Stimulated activated CD4-positive, alpha-beta T cell treated with anti-CD3 and anti-CD28 coated beads, Interleukin-1b, Interleukin-23, amount 100 ng/mL, for 1 hour (primary cell): ENCODE results near the gene POLDIP2.
"Not testable (repeated sequence)": the region's sequence is repeated elsewhere in the genome, so short reads cannot be mapped to it uniquely, and the experiment has no call there.

Experiments
- DNase-seq, 2 donors: peaks; one replicate each; pipeline ENCODE4 v3.0.0-alpha.2; 2020; ENCODE audit warnings: low read depth in 2 of 2

The POLDIP2 gene

GRCh38 chr17:28366605-28367004 lies 9.3 kb upstream of the POLDIP2 start:
- DNase-seq: no peak

GRCh38 chr17:28365487-28365886 lies 8.2 kb upstream of the POLDIP2 start:
- DNase-seq: no peak

DNA sequence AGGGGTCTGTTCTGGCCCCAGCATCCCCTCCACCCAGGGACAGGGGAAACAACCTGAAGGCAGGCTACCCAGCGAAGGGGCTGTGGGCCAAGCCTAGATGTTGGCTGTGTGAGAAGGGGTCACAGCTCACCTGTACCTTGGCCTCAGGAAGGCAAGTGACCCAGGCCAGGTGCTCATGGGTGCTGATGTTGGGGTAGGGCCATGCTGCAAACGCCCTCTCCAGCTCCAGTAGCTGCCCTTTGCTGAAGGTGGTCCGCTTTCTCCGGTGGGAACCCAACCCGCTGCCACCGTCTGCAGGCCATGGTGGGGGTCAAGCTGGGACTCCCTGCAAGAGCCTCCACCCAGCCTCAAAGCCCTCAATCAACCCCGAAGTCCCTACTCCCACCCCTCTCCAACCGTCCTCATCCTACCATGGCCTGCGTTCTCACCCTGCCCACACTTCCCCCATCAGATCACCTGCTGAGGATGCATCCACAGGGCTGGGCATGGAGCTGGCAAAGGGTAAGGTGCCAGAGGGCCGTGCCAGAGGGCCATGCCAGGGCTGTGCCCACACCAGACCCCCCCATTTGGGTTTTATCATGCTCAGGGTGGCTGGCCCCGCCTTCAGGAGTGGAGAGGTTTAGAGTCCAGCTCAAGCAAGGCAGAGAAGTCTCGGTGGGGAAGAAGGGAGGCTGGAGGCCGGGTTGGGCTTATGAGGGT lies 7.5 kb upstream of the POLDIP2 start, which contains the start of gene SEBOX:
Gene SEBOX (minus strand): TSS at position 535 of the 699 bp plus-strand sequence. CDS start 48 bp downstream, at position 487.
- DNase-seq: no peak

DNA sequence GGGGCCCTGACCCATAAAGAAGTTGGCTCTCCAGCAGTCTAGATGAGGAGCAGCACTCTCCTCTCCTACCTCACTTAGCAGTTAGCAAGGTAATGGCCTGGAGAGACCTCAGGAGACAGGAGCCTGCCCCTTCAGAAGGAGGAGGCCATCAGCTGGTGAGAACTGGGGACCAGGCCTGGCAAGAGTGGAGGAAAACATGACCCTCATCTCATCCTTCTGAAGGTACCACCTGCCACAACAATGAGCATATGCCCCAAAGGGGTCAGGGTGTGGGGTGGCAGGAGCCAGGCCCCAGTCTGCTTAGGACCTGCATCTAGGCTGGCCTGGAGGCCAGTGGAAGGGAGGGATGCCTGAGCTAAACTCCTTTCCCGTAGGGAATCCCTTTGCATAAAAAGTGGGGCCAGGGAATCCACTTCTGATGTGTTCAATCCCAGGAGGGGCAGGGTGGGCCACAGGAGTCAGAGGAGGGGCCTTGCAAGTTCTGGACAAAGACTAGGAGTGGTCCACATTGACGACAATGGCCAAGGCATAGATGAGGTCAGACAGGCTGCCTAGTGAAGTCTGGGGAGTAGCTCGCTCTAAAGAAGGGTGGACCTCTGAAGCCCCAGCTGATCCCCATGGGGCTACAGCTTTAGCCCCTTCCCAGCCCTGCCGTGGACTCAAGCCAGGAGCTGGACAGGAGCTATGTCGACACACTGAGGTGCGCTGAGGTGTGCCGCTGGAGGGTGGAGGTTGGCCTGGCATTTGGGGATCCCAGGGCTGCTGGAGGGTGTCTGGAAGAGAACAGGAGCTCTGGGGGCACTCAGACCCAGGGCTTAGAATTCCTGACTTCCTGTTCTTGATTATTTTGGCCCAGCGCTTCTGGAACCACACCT lies 6.7 kb upstream of the POLDIP2 start:
- no peak for DNase-seq

GRCh38 chr17:28363186-28363585 lies 5.9 kb upstream of the POLDIP2 start:
- no peak for DNase-seq

DNA sequence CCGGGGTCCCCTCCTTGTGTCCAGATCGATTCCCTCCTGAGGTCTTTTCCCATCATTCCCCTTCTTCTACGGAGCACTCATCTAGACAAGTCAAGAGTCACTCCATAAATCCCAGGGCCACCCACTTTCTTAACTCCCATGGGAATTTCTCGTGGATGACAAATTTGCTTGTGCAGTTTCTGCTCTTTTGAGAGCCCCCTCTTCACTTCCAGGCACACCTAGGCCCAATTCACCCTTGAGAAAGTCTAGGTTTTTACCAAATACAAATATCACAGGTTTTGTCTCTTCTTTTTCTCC lies 522 bp upstream of the POLDIP2 start:
- DNase-seq: no peak

- no peak for DNase-seq
Observed at GRCh38 chr17:28350271-28350670, 7.1 kb downstream of the POLDIP2 start.

- no peak for DNase-seq
Observed at GRCh38 chr17:28348979-28349378, 8.3 kb downstream of the POLDIP2 start.

GRCh38 chr17:28347261-28347891 lies 10.0 kb downstream of the POLDIP2 start:
- no peak for DNase-seq

DNA sequence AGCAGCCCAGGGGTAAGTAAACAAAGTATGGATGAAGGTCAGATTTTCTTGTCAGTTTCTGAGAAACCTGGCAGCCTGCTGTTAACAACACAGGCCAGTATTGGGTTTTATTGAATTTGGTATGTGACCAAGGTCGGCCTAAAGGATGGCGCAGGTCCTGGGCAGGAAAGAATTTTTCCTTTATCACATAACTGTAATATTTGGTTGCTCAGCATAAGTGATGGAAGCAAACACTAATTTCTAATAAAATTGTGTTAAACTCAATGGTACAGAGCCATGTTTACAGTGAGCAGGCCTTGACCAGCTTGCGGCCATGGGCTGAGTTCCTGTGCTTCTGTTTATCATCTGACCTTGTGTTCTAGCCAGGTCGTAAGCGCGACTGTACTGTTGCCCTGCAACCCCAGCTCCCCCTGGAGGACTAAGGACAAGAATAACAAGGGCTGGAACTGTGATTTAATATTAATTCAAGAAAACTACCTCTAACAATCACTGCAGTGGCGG lies 10.5 kb downstream of the POLDIP2 start:
- no peak for DNase-seq

DNA sequence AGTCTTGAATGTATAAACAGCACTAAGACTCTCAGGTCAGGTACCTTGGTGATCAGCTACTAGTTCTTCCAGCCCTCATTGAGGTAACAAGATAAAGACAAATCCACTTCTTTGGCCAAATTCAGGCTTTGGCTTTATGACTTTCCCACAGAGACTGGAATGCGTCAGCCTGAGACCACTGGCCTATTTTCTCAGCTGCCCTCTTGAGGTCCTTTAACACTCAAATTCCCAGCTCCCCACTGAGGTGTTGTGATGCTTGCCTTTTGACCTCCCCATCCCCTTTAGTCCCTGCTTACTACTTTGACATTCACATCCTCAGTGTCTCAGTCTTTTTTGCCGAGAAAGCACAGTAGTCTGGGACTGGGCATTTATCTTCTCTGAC lies 11.1 kb downstream of the POLDIP2 start:
- DNase-seq: no peak

DNA sequence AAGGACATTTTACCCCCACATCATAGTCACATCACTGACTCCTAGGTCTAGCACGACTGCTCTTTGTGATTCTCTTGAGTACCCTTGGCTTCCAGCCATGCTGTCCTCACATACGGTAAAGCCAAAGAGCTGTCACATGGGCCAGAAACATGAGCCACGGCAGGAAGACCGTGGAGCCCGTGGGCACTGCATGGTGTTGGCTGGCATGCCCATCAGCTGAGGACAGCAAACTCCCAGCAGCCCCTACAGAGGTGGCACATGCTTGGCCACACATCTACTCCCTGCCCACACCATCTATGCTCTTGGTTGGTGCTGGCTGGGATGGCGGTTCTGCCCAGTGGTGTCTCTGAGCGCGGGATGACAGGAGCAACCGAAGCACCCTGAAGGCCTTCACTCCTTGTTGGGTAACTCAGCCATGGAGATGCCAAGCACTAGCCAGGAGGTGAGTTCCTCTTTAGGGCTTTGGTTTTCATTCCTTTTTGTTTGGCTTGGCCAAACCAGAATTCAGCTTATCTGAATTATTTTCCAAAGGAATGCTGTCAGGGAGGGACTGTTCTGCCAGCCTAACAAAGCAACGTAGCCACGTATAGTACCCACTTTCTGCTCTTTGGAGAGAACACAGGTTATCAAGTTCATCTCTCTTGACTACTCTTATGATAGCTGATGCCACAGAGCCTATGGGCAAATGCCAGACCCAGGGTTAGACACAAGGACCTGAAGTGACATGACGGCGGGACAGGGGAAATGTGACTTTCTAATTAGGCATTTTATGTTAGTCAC lies 11.7 kb downstream of the POLDIP2 start:
- no peak for DNase-seq

GRCh38 chr17:28344435-28344901 lies 12.9 kb downstream of the POLDIP2 start:
- DNase-seq: no peak

DNA sequence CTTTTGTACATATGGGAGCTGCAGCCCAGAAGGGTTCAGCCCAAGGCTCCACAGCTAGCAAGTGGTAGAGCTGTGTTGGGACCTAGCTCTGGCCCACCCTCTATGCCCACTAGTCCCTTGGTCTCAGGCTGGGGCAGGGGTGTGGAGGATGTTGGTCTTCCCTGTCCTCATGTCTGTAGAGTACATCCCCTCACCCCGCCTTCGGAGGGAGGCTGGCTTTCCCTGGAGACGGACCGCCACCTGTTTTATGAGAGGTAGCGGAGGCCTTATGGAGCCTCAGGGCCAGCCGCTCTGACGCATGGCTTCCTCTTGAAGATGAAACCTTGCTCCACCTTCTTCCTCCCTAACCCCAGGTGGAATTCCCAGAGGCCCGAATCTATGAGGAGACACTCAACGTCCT lies 13.3 kb downstream of the POLDIP2 start:
- no peak for DNase-seq

- no peak for DNase-seq
Observed at GRCh38 chr17:28343491-28343932, 13.8 kb downstream of the POLDIP2 start.

DNA sequence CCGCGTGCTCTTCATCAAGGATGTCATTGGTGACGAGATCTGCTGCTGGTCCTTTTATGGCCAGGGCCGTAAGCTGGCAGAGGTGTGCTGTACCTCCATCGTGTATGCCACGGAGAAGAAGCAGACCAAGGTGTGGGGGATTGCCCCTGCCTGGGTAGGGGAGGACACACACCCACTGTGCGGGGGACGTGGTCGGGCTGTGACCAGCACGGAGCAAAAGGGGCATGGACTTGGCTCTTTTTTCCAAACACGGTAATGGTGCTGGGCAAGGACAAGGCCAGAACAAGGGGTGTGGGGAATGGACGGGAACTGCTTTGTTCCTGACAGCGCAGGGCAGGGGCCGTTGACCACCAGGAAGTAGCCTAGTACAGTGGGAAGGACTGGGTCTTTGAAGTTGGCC lies 15.0 kb downstream of the POLDIP2 start:
- DNase-seq: no peak

DNA sequence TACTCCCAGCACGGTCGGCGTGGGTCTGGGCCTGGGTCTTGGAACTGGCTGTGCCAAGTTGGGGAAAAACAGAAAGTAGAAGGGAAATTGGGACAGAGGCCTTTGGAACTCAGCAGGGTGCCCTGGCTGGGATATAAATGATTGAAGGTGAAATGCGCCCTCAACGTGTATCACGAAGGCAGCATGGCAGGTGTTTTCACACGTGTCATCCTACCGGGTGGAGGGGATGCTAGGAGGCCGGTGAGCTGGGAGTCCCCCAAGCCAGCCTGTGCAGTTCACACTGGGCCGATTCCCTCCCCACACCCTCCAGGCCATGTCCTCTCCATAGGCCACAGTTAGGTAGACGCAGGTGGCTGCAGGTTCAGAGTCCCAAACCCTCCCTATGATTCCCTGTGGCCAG lies 15.8 kb downstream of the POLDIP2 start:
- DNase-seq: no peak

- DNase-seq: no peak
Observed at GRCh38 chr17:28340374-28340773, 17.0 kb downstream of the POLDIP2 start.

DNA sequence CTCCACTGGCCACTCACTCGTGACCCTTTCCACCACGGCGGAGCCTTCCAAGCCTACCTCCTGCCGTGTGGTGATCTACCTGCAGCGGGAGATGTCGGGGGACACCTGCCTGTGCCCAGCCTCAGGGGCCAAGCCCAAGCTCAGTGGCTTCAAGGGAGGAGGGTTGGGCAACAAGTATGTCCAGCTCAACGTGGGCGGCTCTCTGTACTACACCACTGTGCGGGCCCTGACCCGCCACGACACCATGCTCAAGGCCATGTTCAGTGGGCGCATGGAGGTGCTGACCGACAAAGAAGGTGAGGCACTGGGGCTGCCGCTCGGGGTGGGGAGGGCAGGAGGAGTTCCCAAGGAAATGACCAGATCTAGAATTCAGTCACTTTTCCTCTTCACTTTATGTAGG lies 17.9 kb downstream of the POLDIP2 start:
- no peak for DNase-seq

- not testable (repeated sequence) for DNase-seq
Observed at GRCh38 chr17:28338769-28339212, 18.5 kb downstream of the POLDIP2 start.

GRCh38 chr17:28338056-28338768 lies 19.1 kb downstream of the POLDIP2 start:
- DNase-seq: no peak
